Brain microvascular endothelial cell (primary cell): ENCODE measurements around the gene S100A11.
A peak's percentile ranks its signal among the peaks of the same experiment; 100 is the strongest.

Experiments used
- DNase-seq: peaks from one replicate; pipeline ENCODE4 v3.0.0-alpha.2; 2020
- H3K27ac ChIP-seq: fragments of 250-450 bp; sonication (Bioruptor Pico); 2 replicates; pipeline ENCODE4 v1.5.1; 2020; ENCODE audit warnings: mild to moderate bottlenecking, moderate library complexity
- H3K27me3 ChIP-seq: fragments of 250-450 bp; sonication (Bioruptor Pico); replicated peaks from 2 replicates; pipeline ENCODE4 v1.5.1; 2020; ENCODE audit warnings: mild to moderate bottlenecking
- H3K36me3 ChIP-seq: fragments of 250-450 bp; sonication (Bioruptor Pico); replicated peaks from 2 replicates; pipeline ENCODE4 v1.5.1; 2020; ENCODE audit warnings: mild to moderate bottlenecking
- H3K4me3 ChIP-seq: 2 replicates; pipeline ENCODE4 v1.5.1; 2011; ENCODE audit warnings: low read depth, mild to moderate bottlenecking, control low read depth, low read length, moderate library complexity
- in situ Hi-C: cut with HindIII; loops from 2 replicates; pipeline ENCODE4 v1.10.0; 2017; ENCODE audit warnings: low sequenced_read_pairs, low pct_ligation_motif_present
- TF ChIP-seq, protein P1 (sequence below): IDR thresholded peaks from 2 replicates; pipeline ENCODE4 v1.5.1; 2011; ENCODE audit warnings: low read depth, mild to moderate bottlenecking, moderate library complexity, low read length, control low read depth, inconsistent platforms; ENCODE audit errors: missing control alignments

The S100A11 gene

DNA sequence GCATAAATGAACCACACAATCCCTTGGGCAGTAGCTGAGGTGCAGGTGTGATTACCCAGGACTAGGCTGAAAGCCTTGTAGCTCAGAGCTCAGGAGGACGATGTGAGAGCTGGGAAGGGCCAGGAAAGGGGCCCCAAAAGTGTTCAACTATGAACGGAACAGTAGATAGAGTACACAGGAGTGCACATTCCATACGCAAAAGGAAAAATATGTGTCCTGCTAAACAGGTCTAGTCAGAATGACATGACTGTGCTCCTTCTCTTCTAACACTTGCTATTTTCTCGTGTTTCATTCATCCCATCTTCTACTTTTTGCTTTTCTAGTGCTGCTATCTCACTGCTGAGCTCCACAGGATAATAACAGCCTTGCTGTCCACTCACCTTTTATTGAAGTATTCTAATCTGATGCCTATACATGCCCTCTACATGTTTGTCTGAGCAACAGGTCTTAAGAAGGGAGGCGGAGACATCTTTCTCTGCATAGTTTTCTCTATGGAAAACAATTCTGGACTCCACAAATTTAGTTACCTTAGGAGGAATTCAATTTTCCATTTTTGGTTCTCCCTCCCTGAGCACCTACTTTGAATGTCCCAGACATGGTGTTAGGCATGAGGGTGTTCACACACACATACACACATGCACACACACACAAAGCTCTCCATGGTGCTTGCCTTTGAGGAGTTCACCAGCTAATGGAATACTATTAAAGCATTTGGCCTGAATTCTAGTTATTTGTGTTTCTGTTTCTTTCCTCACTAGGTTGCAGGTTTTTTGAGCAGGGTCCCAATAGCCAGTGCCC, 46.5 kb downstream of the S100A11 start:
- DNase-seq, result no peak
- TF ChIP-seq, protein P1, sequence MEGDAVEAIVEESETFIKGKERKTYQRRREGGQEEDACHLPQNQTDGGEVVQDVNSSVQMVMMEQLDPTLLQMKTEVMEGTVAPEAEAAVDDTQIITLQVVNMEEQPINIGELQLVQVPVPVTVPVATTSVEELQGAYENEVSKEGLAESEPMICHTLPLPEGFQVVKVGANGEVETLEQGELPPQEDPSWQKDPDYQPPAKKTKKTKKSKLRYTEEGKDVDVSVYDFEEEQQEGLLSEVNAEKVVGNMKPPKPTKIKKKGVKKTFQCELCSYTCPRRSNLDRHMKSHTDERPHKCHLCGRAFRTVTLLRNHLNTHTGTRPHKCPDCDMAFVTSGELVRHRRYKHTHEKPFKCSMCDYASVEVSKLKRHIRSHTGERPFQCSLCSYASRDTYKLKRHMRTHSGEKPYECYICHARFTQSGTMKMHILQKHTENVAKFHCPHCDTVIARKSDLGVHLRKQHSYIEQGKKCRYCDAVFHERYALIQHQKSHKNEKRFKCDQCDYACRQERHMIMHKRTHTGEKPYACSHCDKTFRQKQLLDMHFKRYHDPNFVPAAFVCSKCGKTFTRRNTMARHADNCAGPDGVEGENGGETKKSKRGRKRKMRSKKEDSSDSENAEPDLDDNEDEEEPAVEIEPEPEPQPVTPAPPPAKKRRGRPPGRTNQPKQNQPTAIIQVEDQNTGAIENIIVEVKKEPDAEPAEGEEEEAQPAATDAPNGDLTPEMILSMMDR, result no peak
- Histone ChIP-seq H3K4me3 (no peak overlapping the region), H3K27ac (peak overlapping the region; percentile 84), H3K36me3 (peaks cover 10% of the 10 kb centered on the region), H3K27me3 (no peaks in the 10 kb centered on the region)
- in situ Hi-C loops, result no loop called here

DNA sequence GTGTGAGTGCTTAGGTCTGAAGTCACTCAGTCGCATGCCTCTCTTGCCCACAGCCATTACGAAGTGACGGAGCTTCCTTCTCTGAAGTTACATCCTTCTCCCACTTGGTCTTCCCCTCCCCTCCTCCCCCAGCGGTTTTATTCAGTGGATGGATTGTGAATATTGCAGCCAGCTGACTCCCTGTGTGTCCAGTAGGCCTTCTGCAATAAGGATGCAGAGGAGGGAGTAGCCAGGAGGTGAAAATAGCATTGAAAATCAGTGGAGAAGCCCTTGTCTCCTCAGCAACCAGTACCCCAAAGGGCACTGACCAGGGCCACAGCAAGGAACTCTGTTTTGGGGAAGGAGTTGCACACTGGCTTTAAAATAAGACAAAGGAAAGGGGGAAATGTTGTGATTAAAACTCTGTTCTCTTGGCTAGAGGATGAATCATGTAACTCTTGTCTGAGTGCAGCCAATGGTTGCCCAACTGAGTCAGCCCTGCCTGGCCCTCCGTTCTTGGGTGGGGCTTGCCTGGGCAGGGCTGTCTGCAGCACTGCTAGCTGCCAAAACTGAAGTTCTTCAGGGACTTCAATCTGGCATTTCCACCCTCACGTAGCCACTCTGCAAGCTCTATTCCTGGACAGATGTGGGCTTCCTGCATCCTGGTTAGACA, 47.5 kb downstream of the S100A11 start:
- H3K27me3 ChIP-seq, result no peaks in the 10 kb centered on the region
- in situ Hi-C loops, result no loop called here
- peak; percentile 76 for DNase-seq
- peaks cover 20% of the 10 kb centered on the region for H3K36me3 ChIP-seq
- peak overlapping the region; percentile 18 for H3K4me3 ChIP-seq
- TF ChIP-seq, protein P1, result no peak
- H3K27ac ChIP-seq, result peak overlapping the region; percentile 84

DNA sequence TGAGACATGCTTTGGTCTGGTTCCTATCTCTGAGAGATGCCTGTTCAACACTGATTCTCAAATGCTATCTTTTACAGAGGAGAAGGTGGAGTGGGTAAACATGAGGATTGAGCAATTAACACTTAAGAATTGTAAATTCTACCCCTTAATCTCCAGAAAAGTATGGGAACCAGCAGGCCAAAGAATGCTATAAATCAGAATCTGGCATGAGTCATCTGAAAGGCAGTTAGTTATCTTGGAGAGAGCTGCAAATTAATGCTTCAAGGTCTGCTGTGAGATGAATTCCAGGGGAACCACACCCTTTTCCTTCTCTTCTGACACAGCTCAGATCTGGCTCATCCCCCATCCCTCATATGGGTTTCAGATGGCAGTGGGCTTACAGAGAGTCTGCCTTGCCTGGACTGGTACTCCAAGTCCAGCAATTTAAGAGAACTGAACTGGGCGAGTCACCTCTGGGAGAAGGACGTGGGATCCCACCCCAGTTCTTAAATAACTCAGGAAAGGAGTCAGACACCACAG, 48.3 kb downstream of the S100A11 start:
- H3K27me3 ChIP-seq, result no peaks in the 10 kb centered on the region
- in situ Hi-C loops, result no loop called here
- peak overlapping the region; percentile 18 for H3K4me3 ChIP-seq
- H3K27ac ChIP-seq, result peak overlapping the region; percentile 84
- DNase-seq, result peak; percentile 80
- peaks cover 27% of the 10 kb centered on the region for H3K36me3 ChIP-seq
- TF ChIP-seq, protein P1, result no peak

DNA sequence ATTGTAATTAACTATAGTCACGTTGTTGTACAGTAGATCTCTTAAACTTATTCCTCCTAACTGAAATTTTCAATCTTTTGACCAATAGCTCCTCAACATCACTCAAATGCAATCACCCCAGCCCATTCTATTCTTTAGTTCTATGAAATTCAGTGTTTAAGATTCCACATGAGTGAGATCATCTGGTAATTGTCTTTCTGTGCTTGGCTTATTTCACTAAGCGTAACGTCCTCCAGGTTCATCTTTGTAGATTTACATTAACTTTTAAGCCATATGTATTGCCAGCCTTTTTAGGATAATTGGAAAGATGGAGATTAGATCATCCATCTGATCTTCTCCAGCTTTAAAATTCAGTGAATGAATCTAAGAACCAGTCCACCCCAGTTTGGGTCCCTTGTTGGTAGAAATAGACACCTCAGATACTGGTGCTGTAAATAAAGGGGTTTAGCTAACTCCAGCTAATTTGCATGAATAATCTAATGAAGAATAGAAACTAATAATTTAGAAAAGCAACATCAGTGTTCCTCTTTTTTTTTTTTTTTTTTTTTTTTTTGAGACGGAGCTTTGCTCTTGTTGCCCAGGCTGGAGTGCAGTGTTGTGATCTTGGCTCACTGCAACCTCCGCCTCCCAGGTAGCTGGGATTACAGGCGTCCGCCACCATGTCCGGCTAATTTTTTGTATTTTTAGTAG, 50.2 kb downstream of the S100A11 start:
- peaks cover 42% of the 10 kb centered on the region for H3K36me3 ChIP-seq
- no peak for DNase-seq
- in situ Hi-C loops, result no loop called here
- no peak overlapping the region for H3K27ac ChIP-seq
- no peak overlapping the region for H3K4me3 ChIP-seq
- no peaks in the 10 kb centered on the region for H3K27me3 ChIP-seq
- TF ChIP-seq, protein P1, result no peak

DNA sequence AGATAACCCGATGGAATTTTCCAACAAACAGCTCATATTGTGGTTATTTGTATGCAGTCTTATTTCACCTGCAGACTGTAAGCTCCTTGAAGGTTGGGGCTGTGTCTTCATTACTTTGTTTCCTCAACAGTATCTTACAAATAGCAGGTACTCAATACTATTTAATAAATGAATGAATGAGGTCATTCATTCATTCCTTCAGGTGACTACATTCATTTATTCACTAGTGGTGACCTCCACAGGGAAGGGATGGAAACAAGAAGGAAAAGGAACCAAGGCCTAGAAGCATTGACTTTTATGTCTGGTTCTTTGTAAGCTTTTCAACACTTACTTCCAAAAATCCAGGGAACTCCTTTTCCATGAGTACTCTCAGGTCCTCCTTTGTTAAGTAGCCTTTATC, 51.0 kb downstream of the S100A11 start:
- H3K4me3 ChIP-seq, result no peak overlapping the region
- no peaks in the 10 kb centered on the region for H3K27me3 ChIP-seq
- peaks cover 48% of the 10 kb centered on the region for H3K36me3 ChIP-seq
- TF ChIP-seq, protein P1, result no peak
- H3K27ac ChIP-seq, result no peak overlapping the region
- DNase-seq, result no peak
- in situ Hi-C loops, result no loop called here
